K562 (cell line): ENCODE results near the gene ULK2. TPM values are rescaled to one million over a fixed set of nuclear protein-coding genes. Genes with fewer than 3 reads are reported as not detected.

Source experiments
- CEBPB ChIP-seq: fragments of 450-650 bp; IDR thresholded peaks from 2 replicates; pipeline ENCODE4 v1.6.1; 2016; ENCODE audit warnings: missing genetic modification characterization, missing compliant biosample characterization
- ETV6 ChIP-seq, 3 experiments: fragments of 150-350 bp in 1 of 3; sonication (generic) in 1 of 3; formaldehyde crosslinking in 1 of 3; IDR thresholded peaks; 2 replicates each; pipeline versions ENCODE4 v1.6.1 to v1.8.0; 2014 to 2022; ENCODE audit warnings: borderline replicate concordance in 2 of 3, low read depth in 2 of 3, antibody characterized with exemption in 1 of 3, low read length in 1 of 3, mild to moderate bottlenecking in 1 of 3, missing genetic modification reagents in 1 of 3
- HOXB6 ChIP-seq: fragments of 250-450 bp; sonication (Bioruptor Pico); IDR thresholded peaks from 2 replicates; pipeline ENCODE4 v1.5.1; 2022; ENCODE audit warnings: mild to moderate bottlenecking, borderline replicate concordance
- IRF2 ChIP-seq: sonication (generic); formaldehyde crosslinking; IDR thresholded peaks from 2 replicates; pipeline ENCODE4 v1.8.1; 2022; ENCODE audit warnings: mild to moderate bottlenecking, missing genetic modification reagents
- PHF21A ChIP-seq: fragments of 450-650 bp; IDR thresholded peaks from 2 replicates; pipeline ENCODE4 v1.6.1; 2017; ENCODE audit warnings: low read depth, borderline replicate concordance
- PREB ChIP-seq: sonication (generic); formaldehyde crosslinking; IDR thresholded peaks from 2 replicates; pipeline ENCODE4 v1.8.1; 2023; ENCODE audit warnings: mild to moderate bottlenecking, missing genetic modification reagents
- SMC3 ChIP-seq: conservative IDR thresholded peaks from 2 replicates; pipeline ENCODE4 v1.6.1; 2011; ENCODE audit warnings: low read depth, low read length, improper control_type of control experiment; ENCODE audit not compliant: insufficient read depth
- STAG1 ChIP-seq: sonication (generic); formaldehyde crosslinking; IDR thresholded peaks from 2 replicates; pipeline ENCODE4 v1.5.0; 2020; ENCODE audit warnings: missing genetic modification reagents, borderline replicate concordance
- ZNF561 ChIP-seq: fragments of 450-650 bp; formaldehyde crosslinking; conservative IDR thresholded peaks from 2 replicates; pipeline ENCODE4 v1.4.0; 2020; ENCODE audit warnings: mild to moderate bottlenecking, moderate library complexity
- ZNF717 ChIP-seq: fragments of 250-450 bp; sonication (Bioruptor Pico); IDR thresholded peaks from 2 replicates; pipeline ENCODE4 v1.5.0; 2021
- ZNF766 ChIP-seq: fragments of 200-800 bp; sonication (Bioruptor generic); conservative IDR thresholded peaks from 2 replicates; pipeline ENCODE4 v1.6.1; 2016; ENCODE audit warnings: missing genetic modification characterization, missing compliant biosample characterization
- polyA plus RNA-seq, 8 experiments: library from polyadenylated mRNA; depleted of rRNA in 4 of 8; stranded (reverse) in 5 of 8; unstranded in 3 of 8; fragments of >200 nt; fragmentation: Nextera tagmentation in 2 of 8; fragmentation: Illumina TruSeq in 1 of 8; extraction: Ambion mirVana in 2 of 8; extraction: Trizol in 1 of 8; gene quantifications; 2 replicates each; pipeline versions ENCODE4 v1.2.1 to v1.2.3, GENCODE V29; 2011 to 2014; ENCODE audit warnings: inconsistent platforms in 1 of 8, missing spikeins in 1 of 8
- total RNA-seq, 7 experiments: library from RNA; depleted of rRNA in 6 of 7; stranded (reverse); fragments of >200 nt in 6 of 7; fragmentation: Illumina TruSeq in 2 of 7; extraction: Trizol in 2 of 7; gene quantifications; 2 replicates each; pipeline versions ENCODE4 v1.2.1 to v1.2.3, GENCODE V29; 2011 to 2021; ENCODE audit warnings: low replicate concordance in 1 of 7
- TF ChIP-seq, protein P1 (sequence below): sonication (generic); formaldehyde crosslinking; IDR thresholded peaks from 2 replicates; pipeline ENCODE4 v1.8.0; 2022; ENCODE audit warnings: mild to moderate bottlenecking, missing genetic modification reagents, borderline replicate concordance

Gene ULK2
- total and polyA plus RNA-seq, 9 of the 15 experiments (the other 6 are each of a cell fraction or from before 2014, with no cell fraction given), result 0.01 to 0.18 (median 0.07) TPM; not detected in 5

DNA sequence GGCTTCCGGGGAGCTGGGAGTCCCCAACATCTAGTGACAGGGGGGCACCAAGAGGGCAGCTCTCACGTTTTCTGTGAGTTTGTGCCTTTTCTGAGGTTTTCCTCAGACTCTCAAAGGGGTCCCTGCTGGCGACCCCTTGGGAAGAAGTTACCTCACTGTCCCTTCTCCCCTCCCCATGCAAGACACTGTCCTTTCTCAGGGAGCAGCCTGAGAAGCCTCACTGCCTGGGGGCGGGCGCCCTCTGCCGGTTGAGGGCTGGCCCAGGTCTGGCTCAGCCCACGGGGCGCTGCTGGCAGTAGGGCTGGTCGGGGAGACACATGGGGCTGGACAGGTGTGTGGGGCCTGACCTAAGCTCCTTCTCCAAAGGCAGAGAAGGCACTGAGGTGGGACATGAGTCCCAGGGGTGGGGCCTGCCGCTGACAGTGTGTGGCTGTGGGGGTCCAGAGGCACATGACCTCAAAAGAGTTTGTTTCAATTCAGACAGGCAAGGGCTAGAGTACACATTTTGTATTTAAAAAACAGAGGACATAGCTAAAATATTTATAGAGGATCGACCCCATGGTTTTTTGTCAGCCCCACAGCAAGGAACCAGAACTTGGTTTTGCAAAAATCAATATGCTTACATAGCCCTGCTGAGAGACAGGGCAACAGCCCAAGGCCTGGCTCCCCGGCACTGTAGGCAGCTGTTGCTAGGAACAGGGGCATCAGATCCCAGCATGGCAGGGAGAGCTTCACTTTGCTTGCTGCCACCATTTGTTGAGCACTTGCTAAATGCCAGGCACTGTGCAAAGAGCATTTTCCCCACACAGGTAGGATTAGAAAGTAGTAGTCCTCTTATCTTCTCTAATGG lies 101.1 kb downstream of the ULK2 start (continued):
- TF ChIP-seq SMC3, result peak; percentile 87
- no peak for TF ChIP-seq ETV6 (IDR thresholded peaks at IDR 0.05; ENCODE audit: borderline replicate concordance in 1 of 2, low read depth in 2 of 2, low read length in 1 of 2)
- no peak for TF ChIP-seq ETV6 (CRISPR knock-in tag; IDR thresholded peaks at IDR 0.05; ENCODE audit: borderline replicate concordance)
- no peak for TF ChIP-seq ZNF766
- no peak for TF ChIP-seq ZNF561 (CRISPR knock-in tag)
- TF ChIP-seq PHF21A, result no peak
- TF ChIP-seq, protein P1, sequence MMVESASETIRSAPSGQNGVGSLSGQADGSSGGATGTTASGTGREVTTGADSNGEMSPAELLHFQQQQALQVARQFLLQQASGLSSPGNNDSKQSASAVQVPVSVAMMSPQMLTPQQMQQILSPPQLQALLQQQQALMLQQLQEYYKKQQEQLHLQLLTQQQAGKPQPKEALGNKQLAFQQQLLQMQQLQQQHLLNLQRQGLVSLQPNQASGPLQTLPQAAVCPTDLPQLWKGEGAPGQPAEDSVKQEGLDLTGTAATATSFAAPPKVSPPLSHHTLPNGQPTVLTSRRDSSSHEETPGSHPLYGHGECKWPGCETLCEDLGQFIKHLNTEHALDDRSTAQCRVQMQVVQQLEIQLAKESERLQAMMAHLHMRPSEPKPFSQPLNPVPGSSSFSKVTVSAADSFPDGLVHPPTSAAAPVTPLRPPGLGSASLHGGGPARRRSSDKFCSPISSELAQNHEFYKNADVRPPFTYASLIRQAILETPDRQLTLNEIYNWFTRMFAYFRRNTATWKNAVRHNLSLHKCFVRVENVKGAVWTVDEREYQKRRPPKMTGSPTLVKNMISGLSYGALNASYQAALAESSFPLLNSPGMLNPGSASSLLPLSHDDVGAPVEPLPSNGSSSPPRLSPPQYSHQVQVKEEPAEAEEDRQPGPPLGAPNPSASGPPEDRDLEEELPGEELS (CRISPR knock-in tag), result no peak
- TF ChIP-seq PREB, result no peak
- no peak for TF ChIP-seq CEBPB (tag)
- TF ChIP-seq ZNF717 (CRISPR knock-in tag), result no peak
- TF ChIP-seq IRF2, result no peak
- TF ChIP-seq HOXB6 (CRISPR knock-in tag), result no peak
- TF ChIP-seq STAG1 (CRISPR knock-in tag), result peak; percentile 43; the same call in 1 of the 2 replicates
